Lung (tissue), 12 donors: ENCODE data around the gene NEU4. TPM values are rescaled to one million over a fixed set of nuclear protein-coding genes. Genes with fewer than 3 reads are reported as not detected.

Experiments
- ATAC-seq: fragments of 200-7000 bp; cut with Tn5 transposase; one replicate; pipeline ENCODE4 v1.9.1; 2020; ENCODE audit warnings: moderate number of reproducible peaks; ENCODE audit not compliant: insufficient read depth, low FRiP score
- DNase-seq, 3 donors: peaks; one replicate each; pipeline ENCODE4 v3.0.0-alpha.2; 2013 to 2017
- H3K27ac ChIP-seq, 2 donors: one replicate each; pipeline ENCODE4 v1.5.1; 2013; ENCODE audit warnings: mild to moderate bottlenecking in 2 of 2, moderate library complexity in 2 of 2, control low read depth in 1 of 2, inconsistent platforms in 1 of 2, low read depth in 1 of 2, low read length in 1 of 2
- H3K27me3 ChIP-seq, 3 donors: one replicate each; pipeline ENCODE4 v1.5.1; 2013; ENCODE audit warnings: low read length in 2 of 3; ENCODE audit not compliant: control insufficient read depth in 3 of 3, insufficient read depth in 3 of 3
- H3K36me3 ChIP-seq, 4 donors: one replicate each; pipeline ENCODE4 v1.5.1; 2013; ENCODE audit warnings: low read length in 4 of 4, mild to moderate bottlenecking in 1 of 4, moderate library complexity in 1 of 4; ENCODE audit not compliant: control insufficient read depth in 4 of 4, insufficient read depth in 4 of 4
- H3K4me1 ChIP-seq, 5 donors: one replicate each; pipeline ENCODE4 v1.5.1; 2013; ENCODE audit warnings: low read length in 5 of 5, mild to moderate bottlenecking in 2 of 5, moderate library complexity in 1 of 5; ENCODE audit not compliant: control insufficient read depth in 5 of 5, insufficient read depth in 5 of 5
- H3K4me3 ChIP-seq: one replicate; pipeline ENCODE4 v1.5.1; 2013; ENCODE audit warnings: mild to moderate bottlenecking, control low read depth, moderate library complexity
- H3K9ac ChIP-seq, 2 donors: one replicate each; pipeline ENCODE4 v1.5.1; 2013; ENCODE audit warnings: low read length in 2 of 2, control low read depth in 1 of 2; ENCODE audit not compliant: insufficient read depth in 1 of 2
- H3K9me3 ChIP-seq, 4 donors: one replicate each; pipeline ENCODE4 v1.5.1; 2013; ENCODE audit warnings: low read length in 3 of 4, mild to moderate bottlenecking in 1 of 4, moderate library complexity in 1 of 4; ENCODE audit not compliant: control insufficient read depth in 4 of 4, insufficient read depth in 3 of 4
- CTCF ChIP-seq: IDR thresholded peaks from 2 replicates; pipeline ENCODE4 v1.5.1; 2012; ENCODE audit warnings: mild to moderate bottlenecking; ENCODE audit errors: control extremely low read depth, extremely low read depth
- WGBS, 2 donors: extraction: QIAGEN DNeasy Blood & Tissue Kit; methylation state at CpG; one replicate each; pipeline ENCODE4 v1.1.7; 2013; 5-methylcytosine and 5-hydroxymethylcytosine counted together
- polyA plus RNA-seq, 2 donors: library from polyadenylated mRNA; stranded (reverse); fragments of 200-250 nt; gene quantifications; one replicate each; pipeline ENCODE4 v1.2.1, GENCODE V29; 2013
- total RNA-seq, 2 donors: library from RNA; depleted of rRNA in 1 of 2; stranded (reverse); fragments of >200 nt in 1 of 2; gene quantifications; one replicate each; pipeline ENCODE4 v1.2.1, GENCODE V29; 2014 to 2021
- donor health status: control.
- donor health status: control.
- donor health status: Bipolar disorder and iron deficiency.
- donor health status: healthy.
- donor health status: DM: yes; HTN: yes; CAD: no.

NEU4 gene
- total and polyA plus RNA-seq, 4 donors = 0.26 to 0.59 (median 0.35) TPM

GRCh38 chr2:241773511-241774418 is 35.2 kb upstream of the NEU4 start:
- Histone ChIP-seq H3K36me3 (no peaks in the 10 kb centered on the region), H3K27ac (no peak overlapping the region), H3K9me3 (no peaks in the 10 kb centered on the region), H3K4me1 (peaks cover 0 to 21% (median 3%) of the 10 kb centered on the region in 5 donors), H3K4me3 (no peak overlapping the region), H3K9ac (no peak overlapping the region), H3K27me3 (no peaks in the 10 kb centered on the region)
- no peak for TF ChIP-seq CTCF
- ATAC-seq (no peak), DNase-seq (peak in 2 of 3 donors; percentile 35 to 47)
- 66 to 69% methylated on average over 29 of the region's 29 CpGs for WGBS, 2 donors

- Histone ChIP-seq H3K4me1 (peaks cover 0 to 21% (median 3%) of the 10 kb centered on the region in 5 donors), H3K27me3 (no peaks in the 10 kb centered on the region), H3K9me3 (no peaks in the 10 kb centered on the region), H3K27ac (no peak overlapping the region), H3K36me3 (no peaks in the 10 kb centered on the region), H3K9ac (no peak overlapping the region), H3K4me3 (no peak overlapping the region)
- TF ChIP-seq CTCF = no peak
- no peak for DNase-seq
- no peak for ATAC-seq
- 62 to 66% methylated on average over 38 to 40 of the region's 40 CpGs for WGBS, 2 donors
Measured at GRCh38 chr2:241774419-241775222, 34.4 kb upstream of the NEU4 start.

GRCh38 chr2:241775223-241776177 is 33.5 kb upstream of the NEU4 start:
- Histone ChIP-seq H3K9ac (no peak overlapping the region), H3K4me3 (no peak overlapping the region), H3K36me3 (no peaks in the 10 kb centered on the region), H3K27me3 (no peaks in the 10 kb centered on the region), H3K9me3 (no peaks in the 10 kb centered on the region), H3K4me1 (peaks cover 0 to 21% (median 3%) of the 10 kb centered on the region in 5 donors), H3K27ac (no peak overlapping the region)
- DNase-seq (peak in 1 of 3 donors; percentile 11), ATAC-seq (no peak)
- no peak for TF ChIP-seq CTCF
- 77 to 82% methylated on average over 33 to 34 of the region's 34 CpGs for WGBS, 2 donors
